CD4-positive, alpha-beta T cell (primary cell): ENCODE data around the gene PRDM16. TPM values are rescaled to one million over a fixed set of nuclear protein-coding genes. Genes with fewer than 3 reads are reported as not detected.

Experiments used
- ATAC-seq: fragments of 200-7000 bp; cut with Tn5 transposase; one replicate; pipeline ENCODE4 v1.10.0; 2022; ENCODE audit warnings: mild to moderate bottlenecking; ENCODE audit not compliant: poor library complexity
- CTCF ChIA-PET: fragments of 350-600 bp; sonication (Branson Sonifier 250); formaldehyde crosslinking; loops from one replicate; lab custom pipeline; 2021; ENCODE audit warnings: antibody characterized with exemption, inconsistent platforms; lab: Charles Lee
- POLR2A ChIA-PET: fragments of 350-600 bp; sonication (Branson Sonifier 250); formaldehyde crosslinking; loops from one replicate; lab custom pipeline; 2021; ENCODE audit warnings: antibody characterized with exemption, inconsistent platforms; lab: Charles Lee
- DNase-seq, 14 experiments: peaks; one replicate each; pipeline ENCODE4 v3.0.0-alpha.2; 2013 to 2020; ENCODE audit warnings: mixed read lengths in 2 of 14
- H3K27ac ChIP-seq, 2 donors: one replicate each; pipeline versions ENCODE4 v1.5.1 to v1.7.0; 2013; ENCODE audit warnings: low read length in 2 of 2, low read depth in 1 of 2, mild to moderate bottlenecking in 1 of 2
- H3K27me3 ChIP-seq, 2 experiments: 1 replicate in 1 of 2; 2 replicates in 1 of 2; pipeline versions ENCODE4 v1.6.1 to v1.7.0; 2013; ENCODE audit warnings: low read length in 2 of 2, control low read depth in 1 of 2, mild to moderate bottlenecking in 1 of 2, moderate library complexity in 1 of 2; ENCODE audit not compliant: insufficient read depth in 2 of 2, control insufficient read depth in 1 of 2
- H3K36me3 ChIP-seq: one replicate; pipeline ENCODE4 v1.6.1; 2013; ENCODE audit warnings: low read length, control low read depth; ENCODE audit not compliant: insufficient read depth
- H3K4me1 ChIP-seq: one replicate; pipeline ENCODE4 v1.6.1; 2013; ENCODE audit warnings: low read length, control low read depth; ENCODE audit not compliant: insufficient read depth
- H3K4me3 ChIP-seq: one replicate; pipeline ENCODE4 v1.5.1; 2013; ENCODE audit warnings: mild to moderate bottlenecking, low read length, moderate library complexity
- H3K9me3 ChIP-seq, 2 experiments: 1 replicate in 1 of 2; 2 replicates in 1 of 2; pipeline versions ENCODE4 v1.6.1 to v1.7.0; 2013; ENCODE audit warnings: low read length in 2 of 2, mild to moderate bottlenecking in 2 of 2, control low read depth in 1 of 2, moderate library complexity in 1 of 2; ENCODE audit not compliant: control insufficient read depth in 1 of 2, insufficient read depth in 1 of 2
- H3K27ac Mint-ChIP-seq: one replicate; pipeline ENCODE4 v1.8.0; 2020; ENCODE audit warnings: mixed read lengths
- H3K27me3 Mint-ChIP-seq: one replicate; pipeline ENCODE4 v1.8.0; 2021; ENCODE audit warnings: mixed read lengths
- H3K36me3 Mint-ChIP-seq: one replicate; pipeline ENCODE4 v1.8.0; 2021; ENCODE audit warnings: low read depth, mixed read lengths
- H3K4me1 Mint-ChIP-seq: one replicate; pipeline ENCODE4 v1.8.0; 2021; ENCODE audit warnings: low read depth, mixed read lengths
- H3K4me3 Mint-ChIP-seq: one replicate; pipeline ENCODE4 v1.8.0; 2020; ENCODE audit warnings: mild to moderate bottlenecking, mixed read lengths
- H3K9me3 Mint-ChIP-seq: one replicate; pipeline ENCODE4 v1.8.0; 2020; ENCODE audit warnings: mixed read lengths
- CTCF ChIP-seq: fragments of 200-600 bp; IDR thresholded peaks from one replicate; pipeline ENCODE4 v1.8.0; 2022; ENCODE audit warnings: antibody characterized with exemption, mild to moderate bottlenecking
- intact Hi-C, 2 experiments: fragments of 100-400 bp; cut with DNase I in 1 of 2; cut with micrococcal nuclease in 1 of 2; formaldehyde crosslinking; loops; one replicate each; pipeline versions ENCODE4 v1.15.1 to v1.9.0; 2023 to 2025; cut with DNase I, micrococcal nuclease
- total RNA-seq, 174 experiments: library from RNA in 2 of 174; stranded (reverse) in 2 of 174; gene quantifications; one replicate each; pipeline ENCODE4 v1.2.3 and lab custom pipeline; 2021 to 2026

Gene PRDM16
- total RNA-seq, 2 experiments from 2014 or later: not detected

- no peaks in the 10 kb centered on the region for H3K9me3 Mint-ChIP-seq
- CTCF ChIA-PET: no interaction called here
- no peak within 1 kb of the TSS for H3K4me3 Mint-ChIP-seq
- Histone ChIP-seq H3K27me3 (peaks cover 0 to 2% of the 10 kb centered on the region in 2 experiments), H3K4me3 (no peak within 1 kb of the TSS), H3K36me3 (no peaks in the 10 kb centered on the region), H3K9me3 (peaks cover 0 to 16% of the 10 kb centered on the region in 2 experiments), H3K4me1 (no peaks in the 10 kb centered on the region), H3K27ac (no peak within 1 kb of the TSS)
- DNase-seq (no peak), ATAC-seq (no peak)
- intact Hi-C loops: no loop called here
- TF ChIP-seq CTCF: no peak
- POLR2A ChIA-PET: no interaction called here
- H3K36me3 Mint-ChIP-seq: no peaks in the 10 kb centered on the region
- no peak within 1 kb of the TSS for H3K27ac Mint-ChIP-seq
- H3K4me1 Mint-ChIP-seq: no peaks in the 10 kb centered on the region
- H3K27me3 Mint-ChIP-seq: no peaks in the 10 kb centered on the region
Measured at GRCh38 chr1:3021233-3021671, 47.8 kb upstream of the PRDM16 start, which contains the start of gene ACTRT2. Gene ACTRT2, plus strand, starts transcription at chr1:3021467. Its CDS starts 220 bp downstream, at chr1:3021687.

- no peaks in the 10 kb centered on the region for H3K36me3 ChIP-seq
- H3K27ac ChIP-seq: no peak overlapping the region
- Mint-ChIP-seq H3K27me3 (no peaks in the 10 kb centered on the region), H3K4me3 (no peak overlapping the region), H3K9me3 (no peaks in the 10 kb centered on the region), H3K4me1 (no peaks in the 10 kb centered on the region), H3K36me3 (no peaks in the 10 kb centered on the region), H3K27ac (no peak overlapping the region)
- H3K27me3 ChIP-seq: peaks cover 0 to 2% of the 10 kb centered on the region in 2 experiments
- no peak overlapping the region for H3K4me3 ChIP-seq
- H3K9me3 ChIP-seq: peaks cover 0 to 21% of the 10 kb centered on the region in 2 experiments
- ChIA-PET POLR2A (no interaction called here), CTCF (no interaction called here)
- no peak for TF ChIP-seq CTCF
- no peaks in the 10 kb centered on the region for H3K4me1 ChIP-seq
- intact Hi-C loops: no loop called here
- ATAC-seq: no peak
- no peak for DNase-seq
Measured at GRCh38 chr1:3021801-3022401, 47.1 kb upstream of the PRDM16 start.

GRCh38 chr1:3022511-3022973 lies 46.5 kb upstream of the PRDM16 start:
- no peaks in the 10 kb centered on the region for H3K4me1 ChIP-seq
- ChIA-PET POLR2A (no interaction called here), CTCF (no interaction called here)
- no peaks in the 10 kb centered on the region for H3K27me3 Mint-ChIP-seq
- intact Hi-C loops: no loop called here
- H3K27me3 ChIP-seq: peaks cover 0 to 2% of the 10 kb centered on the region in 2 experiments
- ATAC-seq: no peak
- H3K27ac Mint-ChIP-seq: no peak overlapping the region
- H3K4me3 ChIP-seq: no peak overlapping the region
- no peak for TF ChIP-seq CTCF
- H3K9me3 Mint-ChIP-seq: no peaks in the 10 kb centered on the region
- no peak overlapping the region for H3K27ac ChIP-seq
- H3K36me3 ChIP-seq: no peaks in the 10 kb centered on the region
- no peaks in the 10 kb centered on the region for H3K36me3 Mint-ChIP-seq
- peaks cover 0 to 24% of the 10 kb centered on the region in 2 experiments for H3K9me3 ChIP-seq
- H3K4me3 Mint-ChIP-seq: no peak overlapping the region
- no peak for DNase-seq
- H3K4me1 Mint-ChIP-seq: no peaks in the 10 kb centered on the region
